Measurements from ENCODE around the gene HSD3B7. TPM values are rescaled to one million over a fixed set of nuclear protein-coding genes. Genes with fewer than 3 reads are reported as not detected.

Gene HSD3B7
- total RNA-seq, 4 donors from 2014 or later = 38.8 to 59.1 (median 52.2) TPM

GRCh38 chr16:30974348-30974747 lies 10.7 kb upstream of the HSD3B7 start:
- Histone ChIP-seq H3K4me1 (no peaks in the 10 kb centered on the region), H3K9me3 (no peaks in the 10 kb centered on the region), H3K27me3 (no peaks in the 10 kb centered on the region), H3K27ac (no peak overlapping the region), H3K36me3 (peaks cover 0 to 90% (median 0%) of the 10 kb centered on the region in 3 donors), H3K4me3 (no peak overlapping the region)
- no peak for TF ChIP-seq CTCF (IDR thresholded peaks at IDR 0.05)
- no peak for TF ChIP-seq POLR2A (IDR thresholded peaks at IDR 0.05)
- no peak for DNase-seq

- Histone ChIP-seq H3K9me3 (no peaks in the 10 kb centered on the region), H3K27ac (no peak overlapping the region), H3K4me3 (no peak overlapping the region), H3K4me1 (no peaks in the 10 kb centered on the region), H3K27me3 (no peaks in the 10 kb centered on the region), H3K36me3 (peaks cover 0 to 90% (median 0%) of the 10 kb centered on the region in 3 donors)
- DNase-seq = no peak
- TF ChIP-seq POLR2A (IDR thresholded peaks at IDR 0.05) (no peak), CTCF (IDR thresholded peaks at IDR 0.05) (no peak)
These were observed 8.5 kb upstream of the HSD3B7 start for GRCh38 chr16:30976486-30976885.

- Histone ChIP-seq H3K27ac (no peak overlapping the region), H3K27me3 (no peaks in the 10 kb centered on the region), H3K4me1 (no peaks in the 10 kb centered on the region), H3K9me3 (no peaks in the 10 kb centered on the region), H3K36me3 (peaks cover 0 to 88% (median 0%) of the 10 kb centered on the region in 3 donors), H3K4me3 (no peak overlapping the region)
- TF ChIP-seq CTCF (IDR thresholded peaks at IDR 0.05) (no peak), POLR2A (IDR thresholded peaks at IDR 0.05) (no peak)
- no peak for DNase-seq
These were observed 7.5 kb upstream of the HSD3B7 start for GRCh38 chr16:30977502-30977901.

GRCh38 chr16:30979170-30980022 lies 5.6 kb upstream of the HSD3B7 start:
- peaks cover 0 to 76% (median 0%) of the 10 kb centered on the region in 3 donors for H3K36me3 ChIP-seq
- H3K4me3 ChIP-seq = no peak overlapping the region
- TF ChIP-seq POLR2A (IDR thresholded peaks at IDR 0.05) (no peak), CTCF (IDR thresholded peaks at IDR 0.05) (no peak)
- no peaks in the 10 kb centered on the region for H3K27me3 ChIP-seq
- no peak for DNase-seq
- no peaks in the 10 kb centered on the region for H3K4me1 ChIP-seq
- no peaks in the 10 kb centered on the region for H3K9me3 ChIP-seq
- H3K27ac ChIP-seq = no peak overlapping the region

GRCh38 chr16:30980023-30980371 lies 5.0 kb upstream of the HSD3B7 start:
- H3K9me3 ChIP-seq = no peaks in the 10 kb centered on the region
- no peak for DNase-seq
- H3K27me3 ChIP-seq = no peaks in the 10 kb centered on the region
- H3K4me3 ChIP-seq = no peak overlapping the region
- no peak overlapping the region for H3K27ac ChIP-seq
- H3K36me3 ChIP-seq = peaks cover 0 to 74% (median 0%) of the 10 kb centered on the region in 3 donors
- TF ChIP-seq POLR2A (IDR thresholded peaks at IDR 0.05) (no peak), CTCF (IDR thresholded peaks at IDR 0.05) (no peak)
- H3K4me1 ChIP-seq = peaks cover 0 to 3% (median 0%) of the 10 kb centered on the region in 4 donors

All from Peyer's patch (tissue), 4 donors.